Measurements from ENCODE around the gene NEURL1B.

Gene NEURL1B

GRCh38 chr5:172618574-172619365 lies 22.3 kb upstream of the NEURL1B start:
- no peak for TF ChIP-seq GABPA (IDR thresholded peaks at IDR 0.05; ENCODE audit: low read depth)
- no peak for TF ChIP-seq REST (IDR thresholded peaks at IDR 0.05; ENCODE audit: insufficient replicate concordance, low read depth)
- TF ChIP-seq SPI1 (IDR thresholded peaks at IDR 0.05; ENCODE audit: borderline replicate concordance, low read depth), result no peak
- TF ChIP-seq POLR2AphosphoS5 (IDR thresholded peaks at IDR 0.05; ENCODE audit: low read depth), result no peak
- no peak for TF ChIP-seq CTCF (IDR thresholded peaks at IDR 0.05; ENCODE audit: insufficient read depth, low read length)
- Histone ChIP-seq H3K27ac (replicated peaks) (no peak overlapping the region), H3K4me3 (replicated peaks; ENCODE audit: insufficient read depth, low read length) (no peak overlapping the region), H3K27me3 (ENCODE audit: insufficient read depth, poor library complexity, severe bottlenecking) (no peaks in the 10 kb centered on the region)
- DNase-seq (ENCODE audit: low read depth in 1 of 2, low spot score in 1 of 2), result no peak

GRCh38 chr5:172620506-172620905 lies 20.6 kb upstream of the NEURL1B start:
- Histone ChIP-seq H3K27ac (replicated peaks) (no peak overlapping the region), H3K27me3 (ENCODE audit: insufficient read depth, poor library complexity, severe bottlenecking) (no peaks in the 10 kb centered on the region), H3K4me3 (replicated peaks; ENCODE audit: insufficient read depth, low read length) (no peak overlapping the region)
- no peak for TF ChIP-seq REST (IDR thresholded peaks at IDR 0.05; ENCODE audit: insufficient replicate concordance, low read depth)
- DNase-seq (ENCODE audit: low read depth in 1 of 2, low spot score in 1 of 2), result no peak

GRCh38 chr5:172622091-172623046 lies 18.7 kb upstream of the NEURL1B start:
- H3K27me3 ChIP-seq (ENCODE audit: insufficient read depth, poor library complexity, severe bottlenecking), result no peaks in the 10 kb centered on the region
- H3K4me3 ChIP-seq (replicated peaks; ENCODE audit: insufficient read depth, low read length), result no peak overlapping the region
- no peak for DNase-seq (ENCODE audit: low read depth in 1 of 2, low spot score in 1 of 2)
- TF ChIP-seq GABPA (IDR thresholded peaks at IDR 0.05; ENCODE audit: low read depth), result no peak
- no peak for TF ChIP-seq SPI1 (IDR thresholded peaks at IDR 0.05; ENCODE audit: borderline replicate concordance, low read depth)
- TF ChIP-seq POLR2AphosphoS5 (IDR thresholded peaks at IDR 0.05; ENCODE audit: low read depth), result no peak
- no peak overlapping the region for H3K27ac ChIP-seq (replicated peaks)

GRCh38 chr5:172623313-172623980 lies 17.6 kb upstream of the NEURL1B start:
- no peak for TF ChIP-seq POLR2AphosphoS5 (IDR thresholded peaks at IDR 0.05; ENCODE audit: low read depth)
- TF ChIP-seq REST (IDR thresholded peaks at IDR 0.05; ENCODE audit: insufficient replicate concordance, low read depth), result no peak
- no peak for TF ChIP-seq CTCF (IDR thresholded peaks at IDR 0.05; ENCODE audit: insufficient read depth, low read length)
- TF ChIP-seq SPI1 (IDR thresholded peaks at IDR 0.05; ENCODE audit: borderline replicate concordance, low read depth), result no peak
- no peak for TF ChIP-seq GABPA (IDR thresholded peaks at IDR 0.05; ENCODE audit: low read depth)
- no peaks in the 10 kb centered on the region for H3K27me3 ChIP-seq (ENCODE audit: insufficient read depth, poor library complexity, severe bottlenecking)
- no peak for DNase-seq (ENCODE audit: low read depth in 1 of 2, low spot score in 1 of 2)
- H3K27ac ChIP-seq (replicated peaks), result no peak overlapping the region
- no peak overlapping the region for H3K4me3 ChIP-seq (replicated peaks; ENCODE audit: insufficient read depth, low read length)

Measured in HL-60 (cell line).